IPS-20b (cell line): ENCODE measurements around the gene PSMB1.
A peak's percentile ranks its signal among the peaks of the same experiment; 100 is the strongest.

ENCODE experiments used
- H3K27ac ChIP-seq: one replicate; pipeline ENCODE4 v1.5.1; 2013; ENCODE audit warnings: low read length
- H3K27me3 ChIP-seq: 2 replicates; pipeline ENCODE4 v1.6.1; 2013; ENCODE audit warnings: mild to moderate bottlenecking, low read length, inconsistent platforms; ENCODE audit not compliant: insufficient read depth
- H3K36me3 ChIP-seq: 2 replicates; pipeline ENCODE4 v1.6.1; 2013; ENCODE audit warnings: low read depth, mild to moderate bottlenecking, inconsistent platforms, low read length, moderate library complexity; ENCODE audit not compliant: insufficient read depth
- H3K4me1 ChIP-seq: 2 replicates; pipeline ENCODE4 v1.6.1; 2013; ENCODE audit warnings: mild to moderate bottlenecking, control low read depth, inconsistent platforms, low read length, moderate library complexity; ENCODE audit not compliant: insufficient read depth
- H3K4me3 ChIP-seq: 2 replicates; pipeline ENCODE4 v1.5.1; 2013; ENCODE audit warnings: mild to moderate bottlenecking, low read length, inconsistent platforms
- H3K9ac ChIP-seq: 2 replicates; pipeline ENCODE4 v1.6.1; 2013; ENCODE audit warnings: low read depth, mild to moderate bottlenecking, inconsistent platforms, low read length, moderate library complexity
- H3K9me3 ChIP-seq: 2 replicates; pipeline ENCODE4 v1.6.1; 2013; ENCODE audit warnings: mild to moderate bottlenecking, low read depth, low read length, inconsistent platforms; ENCODE audit not compliant: insufficient read depth

PSMB1 gene

GRCh38 chr6:170561555-170561954 is 8.4 kb upstream of the PSMB1 start:
- H3K4me3 ChIP-seq, result no peak overlapping the region
- no peaks in the 10 kb centered on the region for H3K9me3 ChIP-seq
- H3K27me3 ChIP-seq, result no peaks in the 10 kb centered on the region
- H3K27ac ChIP-seq, result no peak overlapping the region
- H3K9ac ChIP-seq, result no peak overlapping the region
- H3K4me1 ChIP-seq, result no peaks in the 10 kb centered on the region
- peaks cover 73% of the 10 kb centered on the region for H3K36me3 ChIP-seq

- Histone ChIP-seq H3K27me3 (no peaks in the 10 kb centered on the region), H3K4me1 (peaks cover 12% of the 10 kb centered on the region), H3K9me3 (no peaks in the 10 kb centered on the region), H3K27ac (no peak overlapping the region), H3K4me3 (peak overlapping the region; percentile 89), H3K36me3 (peaks cover 25% of the 10 kb centered on the region), H3K9ac (peak overlapping the region; percentile 91; the same call in 1 of the 2 replicates)
These were observed 2.2 kb upstream of the PSMB1 start for GRCh38 chr6:170555305-170555704.

GRCh38 chr6:170554796-170555137 is 1.7 kb upstream of the PSMB1 start:
- H3K27me3 ChIP-seq, result no peaks in the 10 kb centered on the region
- H3K9me3 ChIP-seq, result no peaks in the 10 kb centered on the region
- H3K9ac ChIP-seq, result peak overlapping the region; percentile 91; the same call in 1 of the 2 replicates
- H3K36me3 ChIP-seq, result peaks cover 29% of the 10 kb centered on the region
- H3K4me3 ChIP-seq, result peak overlapping the region; percentile 89
- peaks cover 12% of the 10 kb centered on the region for H3K4me1 ChIP-seq
- no peak overlapping the region for H3K27ac ChIP-seq

GRCh38 chr6:170554013-170554795 is 1.1 kb upstream of the PSMB1 start, which contains the start of gene TBP:
Gene TBP (plus strand): TSS chr6:170554369. CDS start chr6:170557030, 2,661 bp downstream.
- Histone ChIP-seq H3K4me3 (peak within 1 kb of the TSS; percentile 89), H3K9me3 (no peaks in the 10 kb centered on the region), H3K9ac (peak within 1 kb of the TSS; percentile 92; the same call in 1 of the 2 replicates), H3K27ac (no peak within 1 kb of the TSS), H3K27me3 (no peaks in the 10 kb centered on the region), H3K36me3 (peaks cover 32% of the 10 kb centered on the region), H3K4me1 (peaks cover 12% of the 10 kb centered on the region)

- Histone ChIP-seq H3K27me3 (no peaks in the 10 kb centered on the region), H3K9me3 (no peaks in the 10 kb centered on the region), H3K4me1 (peaks cover 12% of the 10 kb centered on the region), H3K27ac (no peak overlapping the region), H3K36me3 (peaks cover 34% of the 10 kb centered on the region), H3K9ac (peak overlapping the region; percentile 92; the same call in 1 of the 2 replicates), H3K4me3 (peak overlapping the region; percentile 89)
These were observed 466 bp upstream of the PSMB1 start for GRCh38 chr6:170553534-170554012.

- Histone ChIP-seq H3K9me3 (no peaks in the 10 kb centered on the region), H3K36me3 (peaks cover 100% of the 10 kb centered on the region), H3K4me1 (no peaks in the 10 kb centered on the region), H3K27ac (no peak overlapping the region), H3K4me3 (no peak overlapping the region), H3K27me3 (no peaks in the 10 kb centered on the region), H3K9ac (no peak overlapping the region)
These were observed 7.7 kb downstream of the PSMB1 start for GRCh38 chr6:170545405-170545804.

GRCh38 chr6:170542031-170542719 is 10.9 kb downstream of the PSMB1 start:
- H3K36me3 ChIP-seq, result peaks cover 100% of the 10 kb centered on the region

GRCh38 chr6:170537329-170537728 is 15.8 kb downstream of the PSMB1 start:
- Histone ChIP-seq H3K27me3 (no peaks in the 10 kb centered on the region), H3K36me3 (peaks cover 97% of the 10 kb centered on the region), H3K4me1 (no peaks in the 10 kb centered on the region), H3K9ac (no peak overlapping the region), H3K9me3 (no peaks in the 10 kb centered on the region), H3K27ac (no peak overlapping the region), H3K4me3 (no peak overlapping the region)

More at GRCh38 chr6:170542031-170542719, 10.9 kb downstream of the PSMB1 start:
- Histone ChIP-seq H3K9ac (no peak overlapping the region), H3K27ac (no peak overlapping the region), H3K27me3 (no peaks in the 10 kb centered on the region), H3K4me3 (no peak overlapping the region), H3K9me3 (no peaks in the 10 kb centered on the region), H3K4me1 (no peaks in the 10 kb centered on the region)

- Histone ChIP-seq H3K4me3 (no peak overlapping the region), H3K9me3 (no peaks in the 10 kb centered on the region), H3K27me3 (no peaks in the 10 kb centered on the region), H3K36me3 (peaks cover 91% of the 10 kb centered on the region), H3K4me1 (no peaks in the 10 kb centered on the region), H3K9ac (no peak overlapping the region), H3K27ac (no peak overlapping the region)
These were observed 16.4 kb downstream of the PSMB1 start for GRCh38 chr6:170536671-170537070.

GRCh38 chr6:170535004-170535403 is 18.1 kb downstream of the PSMB1 start:
- no peak overlapping the region for H3K27ac ChIP-seq
- no peaks in the 10 kb centered on the region for H3K27me3 ChIP-seq
- H3K9ac ChIP-seq, result no peak overlapping the region
- no peak overlapping the region for H3K4me3 ChIP-seq
- no peaks in the 10 kb centered on the region for H3K4me1 ChIP-seq
- no peaks in the 10 kb centered on the region for H3K9me3 ChIP-seq
- peaks cover 74% of the 10 kb centered on the region for H3K36me3 ChIP-seq

- no peak overlapping the region for H3K4me3 ChIP-seq
- H3K4me1 ChIP-seq, result no peaks in the 10 kb centered on the region
- no peaks in the 10 kb centered on the region for H3K27me3 ChIP-seq
- H3K36me3 ChIP-seq, result peaks cover 62% of the 10 kb centered on the region
- no peak overlapping the region for H3K27ac ChIP-seq
- H3K9ac ChIP-seq, result no peak overlapping the region
- no peaks in the 10 kb centered on the region for H3K9me3 ChIP-seq
These were observed 19.3 kb downstream of the PSMB1 start for GRCh38 chr6:170533792-170534191.
